ENCODE measurements around the gene BOK. TPM values are rescaled to one million over a fixed set of nuclear protein-coding genes. Genes with fewer than 3 reads are reported as not detected.

Gene BOK
- total and polyA plus RNA-seq, 2 of the 4 experiments (the other 2 are of a cell fraction): 13.3 to 34.4 TPM

DNA sequence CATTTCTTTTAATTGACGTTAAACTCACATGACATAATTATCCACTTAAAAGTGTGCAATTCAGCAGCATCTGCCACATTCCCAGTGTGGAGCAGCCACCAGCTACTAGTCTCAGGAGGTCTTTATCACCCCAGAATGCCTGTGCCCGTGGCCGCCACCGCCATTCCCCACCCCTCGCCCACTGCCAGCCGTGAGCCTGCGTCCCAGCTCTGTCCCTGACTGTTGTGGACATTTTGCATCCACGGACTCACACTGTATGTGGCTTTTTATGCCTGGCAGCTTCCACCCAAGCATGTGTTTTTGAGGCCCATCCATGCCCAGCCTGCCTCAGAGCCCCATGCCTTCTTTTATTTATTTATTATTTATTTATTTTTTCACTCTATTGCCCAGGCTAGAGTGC lies 9.2 kb downstream of the BOK start:
- peaks cover 4% of the 10 kb centered on the region; the same call in 1 of the 2 replicates for H3K9me1 ChIP-seq (ENCODE audit: insufficient read depth, low read length)
- H2BK15ac ChIP-seq (ENCODE audit: low read depth, low read length): no peak overlapping the region
- no peak overlapping the region for H3K18ac ChIP-seq (ENCODE audit: low read depth, low read length)
- peaks cover 37% of the 10 kb centered on the region for H4K20me1 ChIP-seq (ENCODE audit: insufficient read depth, low read length)
- no peak overlapping the region for H4K5ac ChIP-seq (ENCODE audit: low read depth, low read length)
- H2AFZ ChIP-seq (replicated peaks; ENCODE audit: low read length, poor library complexity): peak overlapping the region; percentile 43
- no peak overlapping the region for H3K9ac ChIP-seq (ENCODE audit: low read depth, low read length)
- TF ChIP-seq POLR2A (IDR thresholded peaks at IDR 0.05; ENCODE audit: low read depth, low read length): no peak
- TF ChIP-seq RAD21 (IDR thresholded peaks at IDR 0.05; ENCODE audit: low read length): no peak
- TF ChIP-seq BHLHE40 (IDR thresholded peaks at IDR 0.05; ENCODE audit: low read depth, low read length): no peak
- TF ChIP-seq, protein P1, sequence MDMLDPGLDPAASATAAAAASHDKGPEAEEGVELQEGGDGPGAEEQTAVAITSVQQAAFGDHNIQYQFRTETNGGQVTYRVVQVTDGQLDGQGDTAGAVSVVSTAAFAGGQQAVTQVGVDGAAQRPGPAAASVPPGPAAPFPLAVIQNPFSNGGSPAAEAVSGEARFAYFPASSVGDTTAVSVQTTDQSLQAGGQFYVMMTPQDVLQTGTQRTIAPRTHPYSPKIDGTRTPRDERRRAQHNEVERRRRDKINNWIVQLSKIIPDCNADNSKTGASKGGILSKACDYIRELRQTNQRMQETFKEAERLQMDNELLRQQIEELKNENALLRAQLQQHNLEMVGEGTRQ (IDR thresholded peaks at IDR 0.05; ENCODE audit: low read depth, low read length): no peak
- TF ChIP-seq RFX5 (IDR thresholded peaks at IDR 0.05; ENCODE audit: low read depth, low read length): no peak
- no peak for TF ChIP-seq MXI1 (IDR thresholded peaks at IDR 0.05; ENCODE audit: borderline replicate concordance, low read depth, low read length)
- TF ChIP-seq, protein P2, sequence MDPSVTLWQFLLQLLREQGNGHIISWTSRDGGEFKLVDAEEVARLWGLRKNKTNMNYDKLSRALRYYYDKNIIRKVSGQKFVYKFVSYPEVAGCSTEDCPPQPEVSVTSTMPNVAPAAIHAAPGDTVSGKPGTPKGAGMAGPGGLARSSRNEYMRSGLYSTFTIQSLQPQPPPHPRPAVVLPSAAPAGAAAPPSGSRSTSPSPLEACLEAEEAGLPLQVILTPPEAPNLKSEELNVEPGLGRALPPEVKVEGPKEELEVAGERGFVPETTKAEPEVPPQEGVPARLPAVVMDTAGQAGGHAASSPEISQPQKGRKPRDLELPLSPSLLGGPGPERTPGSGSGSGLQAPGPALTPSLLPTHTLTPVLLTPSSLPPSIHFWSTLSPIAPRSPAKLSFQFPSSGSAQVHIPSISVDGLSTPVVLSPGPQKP (IDR thresholded peaks at IDR 0.05; ENCODE audit: borderline replicate concordance, low read depth, low read length): no peak
- no peak for TF ChIP-seq NFE2L2 (IDR thresholded peaks at IDR 0.05; ENCODE audit: low read depth, low read length)
- TF ChIP-seq SMC3 (IDR thresholded peaks at IDR 0.05; ENCODE audit: low read depth, low read length): no peak
- TF ChIP-seq, protein P3, sequence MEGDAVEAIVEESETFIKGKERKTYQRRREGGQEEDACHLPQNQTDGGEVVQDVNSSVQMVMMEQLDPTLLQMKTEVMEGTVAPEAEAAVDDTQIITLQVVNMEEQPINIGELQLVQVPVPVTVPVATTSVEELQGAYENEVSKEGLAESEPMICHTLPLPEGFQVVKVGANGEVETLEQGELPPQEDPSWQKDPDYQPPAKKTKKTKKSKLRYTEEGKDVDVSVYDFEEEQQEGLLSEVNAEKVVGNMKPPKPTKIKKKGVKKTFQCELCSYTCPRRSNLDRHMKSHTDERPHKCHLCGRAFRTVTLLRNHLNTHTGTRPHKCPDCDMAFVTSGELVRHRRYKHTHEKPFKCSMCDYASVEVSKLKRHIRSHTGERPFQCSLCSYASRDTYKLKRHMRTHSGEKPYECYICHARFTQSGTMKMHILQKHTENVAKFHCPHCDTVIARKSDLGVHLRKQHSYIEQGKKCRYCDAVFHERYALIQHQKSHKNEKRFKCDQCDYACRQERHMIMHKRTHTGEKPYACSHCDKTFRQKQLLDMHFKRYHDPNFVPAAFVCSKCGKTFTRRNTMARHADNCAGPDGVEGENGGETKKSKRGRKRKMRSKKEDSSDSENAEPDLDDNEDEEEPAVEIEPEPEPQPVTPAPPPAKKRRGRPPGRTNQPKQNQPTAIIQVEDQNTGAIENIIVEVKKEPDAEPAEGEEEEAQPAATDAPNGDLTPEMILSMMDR (conservative IDR thresholded peaks at IDR 0.05; ENCODE audit: low read depth, low read length): no peak
- TF ChIP-seq CEBPB (IDR thresholded peaks at IDR 0.05; ENCODE audit: low read depth, low read length): no peak
- no peak for TF ChIP-seq FOS (IDR thresholded peaks at IDR 0.05; ENCODE audit: low read depth, low read length)
- TF ChIP-seq RCOR1 (IDR thresholded peaks at IDR 0.05; ENCODE audit: insufficient replicate concordance, low read length): no peak
- no peak for TF ChIP-seq MAZ (IDR thresholded peaks at IDR 0.05; ENCODE audit: borderline replicate concordance, low read depth, low read length)
- TF ChIP-seq MAFK (IDR thresholded peaks at IDR 0.05; ENCODE audit: low read depth, low read length): no peak
- TF ChIP-seq CHD1 (IDR thresholded peaks at IDR 0.05; ENCODE audit: low read depth, low read length): no peak
- H3K27me3 ChIP-seq (ENCODE audit: control insufficient read depth, insufficient read depth, low read length): no peaks in the 10 kb centered on the region
- dilution Hi-C loops (cut with HindIII; ENCODE audit: low sequenced_read_pairs, unreplicated experiment): no loop called here
- no CpG with 5 or more reads among the region's 8 CpGs for WGBS, 2 experiments (ENCODE audit: extremely low coverage in 2 of 2, insufficient read length in 1 of 2)
- no peak overlapping the region for H3K14ac ChIP-seq (replicated peaks; ENCODE audit: low read depth, low read length)
- H3K4me3 ChIP-seq (ENCODE audit: insufficient read depth, low read depth, low read length): no peak overlapping the region
- H2BK120ac ChIP-seq (ENCODE audit: low read depth, low read length): no peak overlapping the region
- H3K9me3 ChIP-seq (ENCODE audit: control insufficient read depth, insufficient read depth, low read length): no peaks in the 10 kb centered on the region
- H3K4ac ChIP-seq (ENCODE audit: low read depth, low read length): no peak overlapping the region
- H2BK5ac ChIP-seq (ENCODE audit: low read depth, low read length, poor library complexity, severe bottlenecking): no peak overlapping the region
- ChIA-PET POLR2A (ENCODE audit: unreplicated experiment) (no interaction called here), CTCF (no interaction called here)
- ATAC-seq (ENCODE audit: low read depth): no peak
- no TSS peak for BruUV-seq (replicated peaks)
- H3K79me1 ChIP-seq (ENCODE audit: low read depth in 1 of 2, low read length in 2 of 2): peaks cover 9 to 34% of the 10 kb centered on the region in 2 experiments; a peak in 3 of 4 replicates
- H3K4me1 ChIP-seq (ENCODE audit: control insufficient read depth, insufficient read depth, low read length): no peaks in the 10 kb centered on the region
- peaks cover 33% of the 10 kb centered on the region for H3K36me3 ChIP-seq (ENCODE audit: control insufficient read depth, insufficient read depth, low read length)
- in situ Hi-C loops (cut with MboI; ENCODE audit: low sequenced_read_pairs): no loop called here
- H3K4me2 ChIP-seq (ENCODE audit: low read depth, low read length): no peak overlapping the region
- H3K27ac ChIP-seq (ENCODE audit: insufficient read depth, low read length): no peak overlapping the region
- H2AK5ac ChIP-seq (ENCODE audit: low read depth, low read length): no peak overlapping the region
- H2AK9ac ChIP-seq (replicated peaks; ENCODE audit: low read depth, low read length, poor library complexity): no peak overlapping the region
- no peak overlapping the region for H2BK20ac ChIP-seq (ENCODE audit: low read depth, low read length)
- DNase-seq: no peak
- intact Hi-C loops (cut with micrococcal nuclease): no loop called here
- no peak overlapping the region for H4K91ac ChIP-seq (ENCODE audit: insufficient read depth, low read depth, low read length)
- H3K56ac ChIP-seq (ENCODE audit: extremely low read depth, insufficient read depth, low read length): no peak overlapping the region
- no peak overlapping the region for H4K8ac ChIP-seq (ENCODE audit: low read depth in 2 of 2, low read length in 2 of 2)
- no peak overlapping the region for H3K23ac ChIP-seq (ENCODE audit: low read depth, low read length)
